ENCODE data around the gene SLC2A8. TPM values are rescaled to one million over a fixed set of nuclear protein-coding genes. Genes with fewer than 3 reads are reported as not detected.
A peak's percentile ranks its signal among the peaks of the same experiment; 100 is the strongest.

Gene SLC2A8
- total RNA-seq, 2 experiments from 2014 or later: 1.6 to 2.1 TPM

DNA sequence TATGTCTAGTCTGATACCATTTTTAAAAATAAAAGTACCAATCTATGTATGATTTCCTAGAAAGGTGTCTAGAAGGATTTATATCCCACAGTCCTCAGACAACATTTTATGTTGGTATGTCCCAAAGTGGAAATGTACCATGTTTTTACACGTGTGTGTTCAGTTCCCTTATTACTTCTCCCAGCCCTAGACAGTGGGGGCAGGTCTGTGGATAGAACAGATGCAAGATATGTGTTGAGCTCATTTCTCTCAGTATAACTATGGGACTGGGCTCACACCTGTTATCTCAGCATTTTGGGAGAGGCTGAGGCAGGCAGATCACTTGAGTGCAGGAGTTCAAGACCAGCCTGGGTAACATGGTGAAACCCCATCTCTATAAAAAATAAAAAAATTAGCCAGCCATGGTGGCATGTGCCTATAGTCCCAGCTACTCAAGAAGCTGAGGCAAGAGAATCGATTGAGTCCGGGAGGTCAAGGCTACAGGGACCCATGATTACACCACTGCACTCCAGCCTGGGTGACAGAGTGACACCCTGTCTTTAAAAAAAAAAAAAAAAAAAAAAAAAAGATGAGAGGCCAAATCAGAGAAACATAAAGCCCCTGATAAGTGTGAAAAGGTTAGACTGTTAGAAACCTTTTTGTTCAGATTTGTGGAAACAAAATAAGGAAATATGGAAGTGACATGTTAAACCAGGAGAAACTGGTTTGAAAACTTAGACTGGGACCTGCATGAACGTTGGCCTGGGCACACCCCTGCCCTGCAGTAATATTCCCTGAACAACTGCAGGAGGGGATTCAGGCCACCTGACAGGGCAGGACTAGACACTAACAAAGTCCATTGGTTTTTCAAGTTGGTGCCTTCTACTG lies 7.4 kb upstream of the SLC2A8 start:
- CTCF ChIA-PET: interaction anchor here (1.2 kb wide), 1 partner anchor 145 kb away, joined by 3 read pairs; no protein-coding TSS in a partner anchor
- H3K27me3 Mint-ChIP-seq: peaks cover 58% of the 10 kb centered on the region
- H3K4me1 Mint-ChIP-seq (ENCODE audit: low read depth): peaks cover 34% of the 10 kb centered on the region
- ATAC-seq (no peak), DNase-seq (no peak)
- no peaks in the 10 kb centered on the region for H3K36me3 Mint-ChIP-seq (ENCODE audit: low read depth)
- intact Hi-C loops (cut with micrococcal nuclease): loop anchor here (10.0 kb wide), 1 partner anchor 165 kb away; no protein-coding TSS in a partner anchor
- H3K27ac Mint-ChIP-seq: no peak overlapping the region
- no peak overlapping the region for H3K4me3 Mint-ChIP-seq
- H3K9me3 Mint-ChIP-seq: no peaks in the 10 kb centered on the region
- POLR2A ChIA-PET: interaction anchor here (0.9 to 3.3 kb wide), 2 partner anchors 35 to 61 kb away, joined by 3 to 27 read pairs; partner anchors contain the start of genes LRSAM1, RPL12 and ZNF79
- TF ChIP-seq, protein P1, sequence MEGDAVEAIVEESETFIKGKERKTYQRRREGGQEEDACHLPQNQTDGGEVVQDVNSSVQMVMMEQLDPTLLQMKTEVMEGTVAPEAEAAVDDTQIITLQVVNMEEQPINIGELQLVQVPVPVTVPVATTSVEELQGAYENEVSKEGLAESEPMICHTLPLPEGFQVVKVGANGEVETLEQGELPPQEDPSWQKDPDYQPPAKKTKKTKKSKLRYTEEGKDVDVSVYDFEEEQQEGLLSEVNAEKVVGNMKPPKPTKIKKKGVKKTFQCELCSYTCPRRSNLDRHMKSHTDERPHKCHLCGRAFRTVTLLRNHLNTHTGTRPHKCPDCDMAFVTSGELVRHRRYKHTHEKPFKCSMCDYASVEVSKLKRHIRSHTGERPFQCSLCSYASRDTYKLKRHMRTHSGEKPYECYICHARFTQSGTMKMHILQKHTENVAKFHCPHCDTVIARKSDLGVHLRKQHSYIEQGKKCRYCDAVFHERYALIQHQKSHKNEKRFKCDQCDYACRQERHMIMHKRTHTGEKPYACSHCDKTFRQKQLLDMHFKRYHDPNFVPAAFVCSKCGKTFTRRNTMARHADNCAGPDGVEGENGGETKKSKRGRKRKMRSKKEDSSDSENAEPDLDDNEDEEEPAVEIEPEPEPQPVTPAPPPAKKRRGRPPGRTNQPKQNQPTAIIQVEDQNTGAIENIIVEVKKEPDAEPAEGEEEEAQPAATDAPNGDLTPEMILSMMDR (IDR thresholded peaks at IDR 0.05): no peak

DNA sequence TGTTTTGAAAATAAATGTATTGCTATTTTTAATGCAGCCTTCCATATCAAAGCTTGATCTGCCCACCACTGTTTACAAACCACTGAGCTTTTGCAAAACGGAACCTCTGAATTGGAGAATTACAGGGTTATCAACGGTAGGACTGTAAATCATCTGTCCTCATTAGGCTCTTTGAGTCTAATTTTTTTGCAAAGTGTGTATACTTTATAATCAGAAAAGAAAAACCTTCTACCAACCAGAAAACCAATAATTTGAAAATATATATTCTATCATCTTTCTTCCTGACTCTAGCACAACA lies 6.8 kb upstream of the SLC2A8 start:
- ATAC-seq (no peak), DNase-seq (no peak)
- TF ChIP-seq, protein P1 (IDR thresholded peaks at IDR 0.05): no peak
- H3K4me1 Mint-ChIP-seq (ENCODE audit: low read depth): peaks cover 34% of the 10 kb centered on the region
- ChIA-PET POLR2A (interaction anchor here (3.3 kb wide), 1 partner anchor 60 kb away, joined by 27 read pairs; the partner anchor contains the start of genes LRSAM1 and RPL12), CTCF (no interaction called here)
- H3K9me3 Mint-ChIP-seq: no peaks in the 10 kb centered on the region
- intact Hi-C loops (cut with micrococcal nuclease): loop anchor here (10.0 kb wide), 1 partner anchor 165 kb away; no protein-coding TSS in a partner anchor
- no peak overlapping the region for H3K4me3 Mint-ChIP-seq
- H3K36me3 Mint-ChIP-seq (ENCODE audit: low read depth): no peaks in the 10 kb centered on the region
- peaks cover 56% of the 10 kb centered on the region for H3K27me3 Mint-ChIP-seq
- no peak overlapping the region for H3K27ac Mint-ChIP-seq

DNA sequence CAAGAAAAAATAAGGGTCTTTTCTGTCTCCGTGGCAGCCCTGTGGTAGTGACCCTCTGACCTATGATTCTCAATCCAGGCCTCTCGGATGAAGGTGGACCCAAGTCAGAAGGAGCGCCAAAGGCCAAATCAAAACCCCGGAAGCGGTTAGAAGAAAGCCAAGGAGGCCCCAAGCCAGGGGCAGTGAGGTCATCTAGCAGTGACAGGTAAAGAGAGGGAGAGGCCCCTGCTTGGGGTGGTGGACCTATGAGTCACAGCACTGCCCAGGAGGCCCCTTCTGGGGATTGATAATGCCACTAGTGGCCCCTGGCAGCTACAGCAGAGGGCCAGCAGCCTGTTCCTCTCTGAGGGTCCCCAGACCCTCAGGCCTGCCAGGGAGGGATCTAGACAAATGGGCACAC lies 6.4 kb upstream of the SLC2A8 start:
- DNase-seq (peak; percentile 26), ATAC-seq (no peak)
- Mint-ChIP-seq H3K9me3 (no peaks in the 10 kb centered on the region), H3K4me3 (no peak overlapping the region), H3K36me3 (ENCODE audit: low read depth) (no peaks in the 10 kb centered on the region), H3K27me3 (peaks cover 56% of the 10 kb centered on the region), H3K27ac (no peak overlapping the region), H3K4me1 (ENCODE audit: low read depth) (peaks cover 34% of the 10 kb centered on the region)
- TF ChIP-seq, protein P1 (IDR thresholded peaks at IDR 0.05): no peak
- ChIA-PET POLR2A (interaction anchor here (3.3 kb wide), 1 partner anchor 60 kb away, joined by 27 read pairs; the partner anchor contains the start of genes LRSAM1 and RPL12), CTCF (no interaction called here)
- intact Hi-C loops (cut with micrococcal nuclease): loop anchor here (10.0 kb wide), 1 partner anchor 166 kb away; no protein-coding TSS in a partner anchor

DNA sequence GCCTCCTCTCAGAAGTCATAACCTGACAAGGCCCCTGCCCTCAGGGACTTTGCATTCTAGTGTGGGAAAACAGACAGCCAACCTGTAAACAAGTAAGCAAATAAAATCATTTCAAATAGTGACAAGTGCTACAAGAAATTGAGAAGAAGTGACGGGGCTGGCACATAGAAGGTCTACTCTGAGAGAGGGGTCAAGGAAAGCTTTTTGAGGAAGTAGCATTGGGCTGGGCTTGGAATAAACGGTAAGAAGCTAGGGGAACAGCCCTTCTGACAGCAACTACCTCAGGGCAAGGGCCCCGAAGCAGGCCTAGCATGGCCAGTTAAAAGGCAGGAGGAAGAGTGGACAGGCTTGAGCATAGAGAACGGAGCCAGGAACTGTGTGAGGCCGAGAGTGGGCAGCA lies 4.8 kb upstream of the SLC2A8 start:
- CTCF ChIA-PET: interaction anchor here (1.4 kb wide), 1 partner anchor 177 kb away, joined by 3 read pairs; no protein-coding TSS in a partner anchor
- Mint-ChIP-seq H3K9me3 (no peaks in the 10 kb centered on the region), H3K36me3 (ENCODE audit: low read depth) (no peaks in the 10 kb centered on the region), H3K27me3 (peaks cover 53% of the 10 kb centered on the region), H3K27ac (no peak overlapping the region), H3K4me3 (no peak overlapping the region), H3K4me1 (ENCODE audit: low read depth) (peaks cover 30% of the 10 kb centered on the region)
- DNase-seq: no peak
- TF ChIP-seq, protein P1 (IDR thresholded peaks at IDR 0.05): no peak
- intact Hi-C loops (cut with micrococcal nuclease): loop anchor here (10.0 kb wide), 1 partner anchor 167 kb away; no protein-coding TSS in a partner anchor
- no peak for ATAC-seq
- POLR2A ChIA-PET: interaction anchor here (1.0 kb wide), 1 partner anchor 32 kb away, joined by 3 read pairs; the partner anchor contains the start of gene ZNF79

DNA sequence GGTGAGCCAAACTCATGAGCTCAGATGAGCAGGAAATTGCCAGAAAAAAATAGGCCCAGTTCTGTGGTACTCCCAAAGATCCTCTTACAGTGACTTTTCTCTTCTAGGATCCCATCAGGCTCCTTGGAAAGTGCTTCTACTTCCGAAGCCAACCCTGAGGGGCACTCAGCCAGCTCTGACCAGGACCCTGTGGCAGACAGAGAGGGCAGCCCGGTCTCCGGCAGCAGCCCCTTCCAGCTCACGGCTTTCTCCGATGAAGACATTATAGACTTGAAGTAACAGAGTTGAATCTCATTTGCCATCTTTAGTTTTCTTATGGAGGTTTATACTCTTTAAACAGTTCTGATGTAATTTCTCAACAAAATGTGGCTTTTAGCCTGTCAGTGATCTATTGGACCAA lies 4.0 kb upstream of the SLC2A8 start:
- DNase-seq (no peak), ATAC-seq (no peak)
- CTCF ChIA-PET: interaction anchor here (1.4 kb wide), 1 partner anchor 178 kb away, joined by 3 read pairs; no protein-coding TSS in a partner anchor
- TF ChIP-seq, protein P1 (IDR thresholded peaks at IDR 0.05): no peak
- no peaks in the 10 kb centered on the region for H3K36me3 Mint-ChIP-seq (ENCODE audit: low read depth)
- H3K27ac Mint-ChIP-seq: no peak overlapping the region
- intact Hi-C loops (cut with micrococcal nuclease): loop anchor here (10.0 kb wide), 1 partner anchor 168 kb away; no protein-coding TSS in a partner anchor
- no peaks in the 10 kb centered on the region for H3K9me3 Mint-ChIP-seq
- no peak overlapping the region for H3K4me3 Mint-ChIP-seq
- peaks cover 54% of the 10 kb centered on the region for H3K27me3 Mint-ChIP-seq
- POLR2A ChIA-PET: no interaction called here
- peaks cover 27% of the 10 kb centered on the region for H3K4me1 Mint-ChIP-seq (ENCODE audit: low read depth)

Data from activated CD8-positive, alpha-beta T cell treated with anti-CD3 and anti-CD28 coated beads for 36 hours (primary cell).